ENCODE results near the gene NUP160.

- TF ChIP-seq POLR2A (IDR thresholded peaks at IDR 0.05): no peak
- TF ChIP-seq CTCF (IDR thresholded peaks at IDR 0.05): no peak
Observed at GRCh38 chr11:47891886-47892285, 43.7 kb upstream of the NUP160 start.
